Stimulated activated CD8-positive, alpha-beta memory T cell treated with anti-CD3 and anti-CD28 coated beads, Interleukin-7, amount 100 ng/mL, for 4 hours (primary cell): Measurements from ENCODE around the gene B3GNT4.
"Not testable (repeated sequence)": the region's sequence is repeated elsewhere in the genome, so short reads cannot be mapped to it uniquely, and the experiment has no call there.

Experiments
- DNase-seq, 2 donors: peaks; one replicate each; pipeline ENCODE4 v3.0.0-alpha.2; 2020; ENCODE audit warnings: low read depth in 2 of 2

Gene B3GNT4

DNA sequence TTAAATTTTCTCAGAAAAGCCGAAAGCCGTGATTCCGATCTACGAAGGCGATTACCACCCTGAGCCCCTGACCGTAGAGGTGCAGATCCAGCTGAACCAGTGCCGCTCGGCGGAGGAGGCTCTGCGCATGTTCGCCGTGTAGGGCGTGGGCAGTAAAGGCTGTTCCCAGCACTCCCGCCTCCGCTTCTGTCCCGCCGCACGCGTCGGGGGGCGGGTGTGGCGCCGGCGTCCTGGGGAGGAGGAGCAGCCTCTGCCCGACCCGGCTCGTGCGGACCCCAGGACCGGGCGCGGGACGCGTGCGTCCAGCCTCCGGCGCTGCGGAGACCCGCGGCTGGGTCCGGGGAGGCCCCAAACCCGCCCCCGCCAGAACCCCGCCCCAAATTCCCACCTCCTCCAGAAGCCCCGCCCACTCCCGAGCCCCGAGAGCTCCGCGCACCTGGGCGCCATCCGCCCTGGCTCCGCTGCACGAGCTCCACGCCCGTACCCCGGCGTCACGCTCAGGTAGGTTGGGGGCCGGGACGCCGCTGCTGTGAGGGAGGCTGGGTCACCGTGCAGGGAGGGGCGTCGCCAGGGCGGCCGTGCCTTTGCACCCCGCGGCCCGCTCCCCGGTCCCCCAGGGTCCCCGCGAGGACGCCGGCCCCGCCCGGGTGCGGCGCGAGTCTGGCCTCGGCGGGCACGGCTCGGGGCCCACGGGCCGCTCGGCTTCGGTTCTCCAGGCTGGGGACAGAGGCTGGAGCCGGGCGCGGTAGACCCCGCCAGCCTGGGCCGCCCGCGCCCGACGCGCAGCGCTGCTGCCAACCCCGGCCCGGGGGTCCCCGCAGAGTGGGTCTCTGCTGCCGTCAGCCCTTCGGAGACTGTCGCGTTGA lies at the start of gene B3GNT4:
Gene B3GNT4, plus strand, starts transcription at position 409 of the 866 bp plus-strand sequence. CDS start 910 bp downstream, outside the sequence.
- DNase-seq: peak; percentile 49 to 75

GRCh38 chr12:122155705-122156104 lies 47.8 kb upstream of the B3GNT4 start:
- no peak for DNase-seq

DNA sequence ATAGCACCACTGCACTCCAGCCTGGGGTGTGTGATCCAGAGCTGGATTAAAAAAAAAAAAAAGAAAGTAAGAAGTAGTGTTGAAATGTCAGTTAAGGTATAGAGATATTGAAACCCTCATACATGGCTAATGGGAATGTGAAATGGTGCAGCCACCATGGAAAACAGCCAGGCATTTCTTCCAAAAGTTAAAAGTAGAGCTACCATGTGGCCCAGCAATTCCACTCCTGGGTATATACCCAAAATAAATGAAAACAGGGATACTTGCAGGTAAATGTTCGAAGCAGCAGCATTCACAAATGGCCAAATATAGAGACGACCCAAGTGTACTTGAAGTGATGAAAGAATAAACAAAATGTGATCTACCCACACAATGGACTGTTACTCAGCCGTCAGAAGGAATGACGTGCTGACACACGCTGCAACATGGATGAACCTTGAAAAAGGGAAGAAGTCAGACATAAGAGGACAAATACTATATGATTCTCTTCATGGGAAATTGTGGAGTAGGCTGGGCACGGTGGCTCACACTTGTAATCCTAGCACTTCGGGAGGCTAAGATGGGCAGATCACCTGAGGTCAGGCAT lies 44.7 kb upstream of the B3GNT4 start:
- no peak for DNase-seq

GRCh38 chr12:122159882-122160281 lies 43.6 kb upstream of the B3GNT4 start:
- DNase-seq: no peak

DNA sequence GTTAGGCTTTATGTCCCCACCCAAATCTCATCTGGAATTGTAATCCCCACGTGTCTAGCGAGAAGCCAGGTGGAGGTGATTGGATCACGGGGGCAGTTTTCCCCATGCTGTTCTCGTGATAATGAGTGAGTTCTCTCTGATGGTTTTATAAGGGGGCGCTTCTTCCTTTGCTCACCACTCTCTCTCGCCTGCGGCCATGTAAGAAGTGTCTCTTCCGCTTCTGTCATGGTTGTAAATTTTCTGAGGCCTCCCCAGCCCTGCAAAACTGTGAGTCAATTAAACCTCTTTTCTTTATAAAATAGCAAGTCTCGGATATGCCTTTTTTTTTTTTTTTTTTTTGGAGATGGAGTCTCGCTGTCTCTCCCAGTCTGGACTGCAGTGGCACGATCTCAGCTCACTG lies 42.7 kb upstream of the B3GNT4 start:
- DNase-seq: no peak

DNA sequence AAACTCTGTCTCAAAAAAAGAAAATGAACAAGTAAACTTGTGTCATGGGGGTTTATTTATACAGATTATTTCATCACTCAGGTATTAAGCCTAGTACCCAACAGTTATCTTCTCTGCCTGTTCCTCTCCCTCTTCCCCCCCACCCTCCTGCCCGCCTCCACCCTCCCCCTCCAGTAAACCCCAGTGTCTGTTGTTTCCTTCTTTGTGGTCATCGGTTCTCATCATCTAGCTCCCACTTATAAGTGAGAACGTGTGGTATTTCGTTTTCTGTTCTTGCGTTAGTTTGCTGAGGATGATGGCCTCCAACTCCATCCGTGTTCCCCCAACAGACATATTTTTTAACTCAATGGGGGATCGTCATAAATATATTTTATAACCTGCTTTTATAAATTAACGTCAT lies 41.8 kb upstream of the B3GNT4 start:
- DNase-seq: peak in 1 of 2 donors; percentile 5

- no peak for DNase-seq
These were observed 40.5 kb upstream of the B3GNT4 start for GRCh38 chr12:122162976-122163375.

- DNase-seq: peak; percentile 10 to 20
These were observed 36.8 kb upstream of the B3GNT4 start for GRCh38 chr12:122166422-122167349.

GRCh38 chr12:122167356-122167925 lies 36.1 kb upstream of the B3GNT4 start:
- no peak for DNase-seq

GRCh38 chr12:122168492-122168891 lies 35.0 kb upstream of the B3GNT4 start:
- DNase-seq: no peak

GRCh38 chr12:122171399-122171798 lies 32.1 kb upstream of the B3GNT4 start:
- DNase-seq: no peak

DNA sequence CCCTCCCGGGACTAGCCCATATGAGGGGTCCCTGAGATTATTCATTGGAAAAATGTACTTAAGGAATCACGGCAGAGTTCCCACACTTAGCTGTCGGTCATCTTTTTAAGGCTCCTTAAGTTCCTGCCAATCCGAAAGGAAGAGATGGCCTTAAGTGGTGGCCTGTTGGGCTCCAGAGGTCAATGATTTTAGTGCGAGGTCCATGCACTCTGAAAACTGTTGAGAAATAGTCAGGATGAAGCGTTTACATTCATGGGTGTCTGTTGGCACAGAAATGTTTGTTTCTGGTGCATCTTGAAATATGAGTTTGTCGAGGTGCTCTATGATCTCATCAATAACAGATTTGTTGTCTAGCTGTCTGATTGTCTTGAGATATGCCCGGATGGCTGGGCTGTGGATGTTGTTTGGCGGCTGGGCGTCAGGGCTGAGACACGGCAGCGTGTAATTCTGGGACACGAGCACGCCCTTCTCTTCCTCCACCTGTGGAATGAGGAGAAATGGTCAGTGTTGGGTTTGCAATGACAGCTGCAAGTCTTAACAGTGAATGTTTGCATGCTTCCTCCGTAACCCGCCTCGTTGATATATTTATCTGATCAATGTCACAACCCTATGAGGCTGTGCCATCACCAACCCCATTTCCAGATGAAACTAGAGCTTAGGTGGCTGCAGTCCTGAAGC lies 31.1 kb upstream of the B3GNT4 start:
- no peak for DNase-seq

DNA sequence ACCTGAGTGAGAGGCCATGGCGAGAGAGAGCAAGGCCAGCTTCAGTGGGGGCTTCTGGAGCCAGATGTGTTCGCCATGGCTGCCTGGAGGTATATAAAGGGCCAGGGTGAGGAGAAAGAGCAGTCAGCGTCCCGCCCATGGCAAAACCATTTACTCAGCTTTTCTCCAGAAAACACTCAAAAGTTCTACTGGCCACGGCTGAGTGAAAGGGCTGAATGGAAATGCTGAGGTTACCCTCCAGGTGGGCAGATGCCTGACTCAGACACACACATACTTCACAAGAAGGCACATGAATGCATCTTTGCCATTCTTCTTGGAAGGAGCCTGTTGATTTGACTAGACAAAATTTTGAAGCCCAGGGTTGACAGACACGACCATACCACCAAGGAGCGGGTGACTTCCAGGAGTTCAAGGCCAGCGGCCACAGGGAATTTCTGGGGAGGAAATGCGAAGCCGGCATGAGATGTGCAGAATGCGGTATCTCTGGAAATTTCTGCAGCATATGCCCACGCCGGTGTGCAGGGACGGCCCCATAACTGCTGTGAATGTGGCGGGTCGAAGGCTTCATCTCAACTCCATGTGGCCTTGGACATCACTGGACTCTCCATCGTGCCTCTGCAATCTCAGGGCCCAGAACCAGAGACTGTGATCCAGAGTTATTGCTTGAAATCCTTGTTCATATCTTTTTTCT lies 29.2 kb upstream of the B3GNT4 start, which contains the start of gene IL31:
Gene IL31, minus strand, starts transcription at position 67 of the 691 bp plus-strand sequence. Its CDS starts 49 bp downstream, at position 18.
- DNase-seq: no peak

- DNase-seq: not testable (repeated sequence)
These were observed 27.0 kb upstream of the B3GNT4 start for GRCh38 chr12:122176473-122176872.

DNA sequence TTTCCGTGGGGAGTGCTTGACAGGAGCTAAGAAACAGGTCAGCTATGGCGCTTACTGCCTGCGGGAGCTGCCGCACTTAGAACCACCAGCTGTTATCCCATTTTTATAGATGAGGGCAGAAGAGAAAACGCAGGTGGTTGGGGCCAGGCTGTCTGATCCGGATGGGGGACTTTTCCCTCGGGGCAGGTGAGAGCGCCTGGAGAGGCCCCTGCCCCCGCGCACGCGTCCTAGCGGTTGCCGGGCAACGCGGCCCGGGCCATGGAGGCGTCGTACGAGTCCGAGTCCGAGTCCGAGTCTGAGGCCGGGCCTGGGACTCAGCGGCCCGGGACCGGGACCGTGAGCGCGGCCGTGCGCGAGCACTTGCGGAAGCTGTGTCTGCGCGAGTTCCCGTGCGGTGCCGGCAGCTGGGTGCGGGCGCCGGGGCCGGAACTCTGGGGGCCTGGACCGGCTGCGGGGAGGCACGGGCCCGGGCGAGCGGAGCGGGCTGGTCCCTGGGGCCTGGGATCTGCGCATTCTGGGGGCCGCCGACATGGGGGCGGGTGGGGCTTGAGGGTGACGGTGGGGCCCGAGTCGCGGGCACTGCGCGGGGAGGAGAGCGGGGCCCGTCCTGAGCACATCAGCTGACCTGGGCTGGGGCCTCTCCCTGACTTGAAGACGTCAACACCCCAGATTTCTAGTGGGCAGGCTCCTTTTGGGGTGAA lies 20.5 kb upstream of the B3GNT4 start, which contains the start of gene LRRC43:
Gene LRRC43, plus strand, starts transcription at position 237 of the 701 bp plus-strand sequence. Its CDS starts 22 bp downstream, at position 259.
- DNase-seq: peak in 1 of 2 donors; percentile 21

GRCh38 chr12:122183588-122183940 lies 19.9 kb upstream of the B3GNT4 start:
- no peak for DNase-seq

- DNase-seq: no peak
These were observed 19.0 kb upstream of the B3GNT4 start for GRCh38 chr12:122184517-122184916.

GRCh38 chr12:122185079-122185478 lies 18.4 kb upstream of the B3GNT4 start:
- DNase-seq: no peak

DNA sequence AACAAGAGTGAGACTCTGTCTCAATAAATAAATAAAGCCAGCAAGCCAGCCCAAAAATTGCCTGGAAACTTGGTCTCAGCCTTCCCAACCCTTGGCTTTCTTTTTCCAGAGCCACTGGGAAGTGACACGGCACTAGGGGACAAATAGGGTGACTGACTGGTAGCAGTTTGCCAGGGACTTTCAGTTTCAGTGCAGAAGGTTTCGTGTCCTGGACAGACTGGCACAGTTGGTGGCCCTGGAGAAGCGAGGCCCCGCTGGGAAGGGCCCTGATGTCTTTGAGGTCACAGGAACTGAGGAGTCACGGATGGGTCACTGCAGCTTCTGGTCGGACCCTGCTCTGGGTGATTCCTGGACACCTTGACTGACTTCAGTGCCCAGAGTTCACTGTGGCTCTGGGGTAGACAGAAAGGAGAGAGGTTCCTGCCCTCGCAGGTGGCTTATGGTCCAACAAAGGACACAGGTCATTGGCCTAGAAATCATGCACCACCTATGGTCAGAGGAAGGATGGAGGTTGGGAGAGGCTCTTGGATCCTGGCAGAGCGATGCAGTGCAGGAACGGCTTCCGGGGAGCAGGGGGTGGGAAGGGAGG lies 17.9 kb upstream of the B3GNT4 start:
- DNase-seq: no peak
